Ovary (tissue), 3 donors: ENCODE data around the gene RANBP6.

Source experiments
- CTCF ChIP-seq, 3 donors: fragments of 450-650 bp in 2 of 3; fragments of 200-600 bp in 1 of 3; IDR thresholded peaks; one replicate each; pipeline versions ENCODE4 v1.5.1 to v1.8.0; 2016 to 2022; ENCODE audit warnings: antibody characterized with exemption in 3 of 3, mild to moderate bottlenecking in 1 of 3
- EP300 ChIP-seq: sonication (generic); formaldehyde crosslinking; IDR thresholded peaks from one replicate; pipeline ENCODE4 v1.6.1; 2017; ENCODE audit warnings: antibody characterized with exemption
- POLR2A ChIP-seq: fragments of 450-650 bp; IDR thresholded peaks from one replicate; pipeline ENCODE4 v1.6.1; 2017; ENCODE audit warnings: antibody characterized with exemption, mild to moderate bottlenecking, moderate library complexity
- donor health status: DM: no; HTN: no; CAD: no.

DNA sequence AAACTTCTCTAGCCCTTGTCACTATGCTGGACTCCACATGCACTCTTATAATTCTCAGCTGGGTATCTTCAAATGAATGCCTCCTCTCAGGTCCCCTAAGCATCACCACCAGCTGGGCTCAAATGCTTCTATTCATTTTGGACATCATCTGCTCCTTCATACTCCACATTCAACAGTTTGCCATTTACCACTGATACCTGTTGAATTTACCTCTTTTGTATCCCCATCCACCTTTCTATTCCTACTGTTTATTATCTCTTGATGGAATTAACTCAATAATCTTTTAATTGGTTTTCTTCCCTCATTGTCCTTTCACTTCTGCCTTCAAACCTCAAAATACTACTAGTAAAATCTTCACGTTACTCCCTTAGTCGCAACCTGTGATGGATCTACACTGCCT, 14.5 kb downstream of the RANBP6 start:
- TF ChIP-seq CTCF (IDR thresholded peaks at IDR 0.05): no peak
- TF ChIP-seq EP300: no peak
- no peak for TF ChIP-seq POLR2A
